Measurements from ENCODE around the gene IMMP2L.

DNA sequence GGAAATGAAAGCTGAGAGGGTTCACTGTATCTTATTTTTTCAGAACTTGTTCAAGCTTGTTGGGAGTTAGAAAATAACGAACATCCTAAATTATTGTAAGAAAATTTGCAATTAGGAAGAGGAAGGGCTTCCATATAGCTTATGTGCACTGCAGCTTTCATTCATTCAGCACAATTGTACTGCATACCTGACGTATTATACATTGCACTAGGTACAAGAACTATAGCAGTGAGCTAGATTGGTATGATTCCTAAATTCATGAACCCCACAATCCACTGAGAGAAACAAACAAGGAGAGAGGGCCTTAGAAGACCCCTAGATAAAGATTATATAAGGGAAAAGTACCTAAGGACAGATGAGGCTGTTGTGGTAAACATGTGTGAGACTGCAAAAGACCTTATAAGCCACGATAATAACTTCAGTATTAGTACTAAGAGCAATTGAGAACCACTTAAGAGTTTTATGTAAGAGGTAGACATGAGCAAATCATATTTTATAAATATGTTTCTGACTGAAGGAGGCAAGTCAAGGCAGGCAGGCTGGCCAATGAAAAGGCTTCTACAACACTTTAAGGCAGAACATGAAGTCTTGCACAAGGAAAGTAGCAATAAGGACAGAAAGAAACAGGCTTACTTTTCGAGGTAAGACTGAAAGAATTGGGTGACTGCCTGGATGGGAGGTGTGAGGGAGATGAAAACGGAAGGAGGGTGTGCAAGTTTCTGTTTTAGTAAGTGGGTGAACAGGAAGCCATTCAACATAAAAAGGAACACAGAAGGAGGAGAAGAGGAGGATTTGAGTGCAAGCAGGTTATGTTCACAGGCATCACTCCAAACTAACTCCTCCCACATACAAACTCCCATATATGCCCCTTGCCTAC, 549.3 kb downstream of the IMMP2L start:
- TF ChIP-seq, protein P1, sequence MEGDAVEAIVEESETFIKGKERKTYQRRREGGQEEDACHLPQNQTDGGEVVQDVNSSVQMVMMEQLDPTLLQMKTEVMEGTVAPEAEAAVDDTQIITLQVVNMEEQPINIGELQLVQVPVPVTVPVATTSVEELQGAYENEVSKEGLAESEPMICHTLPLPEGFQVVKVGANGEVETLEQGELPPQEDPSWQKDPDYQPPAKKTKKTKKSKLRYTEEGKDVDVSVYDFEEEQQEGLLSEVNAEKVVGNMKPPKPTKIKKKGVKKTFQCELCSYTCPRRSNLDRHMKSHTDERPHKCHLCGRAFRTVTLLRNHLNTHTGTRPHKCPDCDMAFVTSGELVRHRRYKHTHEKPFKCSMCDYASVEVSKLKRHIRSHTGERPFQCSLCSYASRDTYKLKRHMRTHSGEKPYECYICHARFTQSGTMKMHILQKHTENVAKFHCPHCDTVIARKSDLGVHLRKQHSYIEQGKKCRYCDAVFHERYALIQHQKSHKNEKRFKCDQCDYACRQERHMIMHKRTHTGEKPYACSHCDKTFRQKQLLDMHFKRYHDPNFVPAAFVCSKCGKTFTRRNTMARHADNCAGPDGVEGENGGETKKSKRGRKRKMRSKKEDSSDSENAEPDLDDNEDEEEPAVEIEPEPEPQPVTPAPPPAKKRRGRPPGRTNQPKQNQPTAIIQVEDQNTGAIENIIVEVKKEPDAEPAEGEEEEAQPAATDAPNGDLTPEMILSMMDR (IDR thresholded peaks at IDR 0.05), result no peak
- no peak for TF ChIP-seq POLR2AphosphoS5 (IDR thresholded peaks at IDR 0.05)
- TF ChIP-seq POLR2A (IDR thresholded peaks at IDR 0.05; ENCODE audit: low read depth), result no peak
- TF ChIP-seq EP300 (IDR thresholded peaks at IDR 0.05), result no peak

Measured in esophagus muscularis mucosa (tissue), 4 donors.